GM18951 (cell line): ENCODE data around the gene AXIN1.

Source experiments
- POLR2A ChIP-seq: IDR thresholded peaks from 4 replicates; pipeline ENCODE4 v1.6.1; 2011; ENCODE audit warnings: mild to moderate bottlenecking; ENCODE audit not compliant: insufficient read length, insufficient read depth; ENCODE audit errors: extremely low read depth
- in situ Hi-C: fragments of 300-500 bp; cut with MboI; formaldehyde crosslinking; loops from one replicate; pipeline ENCODE4 v1.12.0; 2022; ENCODE audit warnings: low sequenced_read_pairs, mixed read lengths, inconsistent platforms; ENCODE audit not compliant: unreplicated experiment

The AXIN1 gene

DNA sequence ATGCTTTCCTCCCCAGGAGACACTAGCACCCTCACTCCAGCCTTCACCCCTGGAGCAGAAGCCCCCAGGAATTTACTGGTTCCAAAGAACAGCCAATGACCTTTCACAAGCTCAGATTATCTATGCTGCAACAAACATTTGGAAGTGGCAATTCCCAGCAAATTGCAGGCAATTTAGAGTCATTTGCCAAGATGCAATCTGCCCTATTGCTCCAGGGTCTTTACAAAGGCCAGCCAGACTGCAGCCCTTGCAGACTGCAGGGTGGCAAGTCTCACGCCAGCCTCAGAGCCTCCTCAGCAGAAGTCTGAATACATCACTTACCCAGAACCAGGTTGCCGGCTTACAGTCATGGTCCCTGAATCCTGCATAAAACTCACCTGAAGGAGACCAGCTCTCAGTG is 21.8 kb downstream of the AXIN1 start:
- no peak for TF ChIP-seq POLR2A
- in situ Hi-C loops, result no loop called here

DNA sequence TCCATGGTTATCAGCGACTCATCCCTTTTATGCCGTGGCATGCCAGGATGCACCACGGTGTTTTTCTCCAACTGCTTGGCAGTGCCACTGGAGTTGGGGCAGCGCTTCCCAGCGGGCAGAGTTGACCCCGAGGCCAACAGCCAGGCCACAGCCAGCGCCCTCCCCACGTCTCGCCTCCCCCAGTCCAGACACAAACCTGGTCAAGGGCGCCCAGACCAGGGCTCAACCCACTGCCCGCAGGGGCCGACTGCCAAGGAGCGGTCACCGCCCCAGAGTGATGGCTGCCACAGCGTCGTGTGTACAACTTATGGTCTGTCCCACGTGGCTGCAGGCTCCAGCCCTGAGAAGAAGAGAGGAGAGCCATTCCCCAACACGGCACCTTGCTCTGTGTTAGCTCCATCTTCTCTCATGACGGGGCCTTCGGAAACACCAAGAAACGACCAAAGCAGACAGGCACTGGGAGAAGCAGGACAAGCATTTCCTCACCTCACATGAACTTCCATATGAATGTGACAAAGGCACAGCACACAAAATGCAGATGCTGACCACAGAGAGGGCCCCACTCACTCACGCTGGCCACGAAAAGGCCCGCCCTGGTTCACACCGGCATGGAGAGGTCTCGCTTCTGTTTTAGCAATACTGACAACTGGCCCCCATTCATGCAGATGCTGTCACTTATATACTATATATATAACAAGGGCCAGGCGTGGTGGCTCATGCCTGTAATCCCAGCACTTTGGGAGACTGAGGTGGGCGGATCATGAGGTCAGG is 27.0 kb downstream of the AXIN1 start:
- TF ChIP-seq POLR2A, result no peak
- in situ Hi-C loops, result no loop called here

- peak; percentile 38 for TF ChIP-seq POLR2A
- in situ Hi-C loops, result no loop called here
These were observed 27.8 kb downstream of the AXIN1 start for GRCh38 chr16:324451-325334.

GRCh38 chr16:324201-324450 is 28.4 kb downstream of the AXIN1 start:
- in situ Hi-C loops, result no loop called here
- TF ChIP-seq POLR2A, result no peak

DNA sequence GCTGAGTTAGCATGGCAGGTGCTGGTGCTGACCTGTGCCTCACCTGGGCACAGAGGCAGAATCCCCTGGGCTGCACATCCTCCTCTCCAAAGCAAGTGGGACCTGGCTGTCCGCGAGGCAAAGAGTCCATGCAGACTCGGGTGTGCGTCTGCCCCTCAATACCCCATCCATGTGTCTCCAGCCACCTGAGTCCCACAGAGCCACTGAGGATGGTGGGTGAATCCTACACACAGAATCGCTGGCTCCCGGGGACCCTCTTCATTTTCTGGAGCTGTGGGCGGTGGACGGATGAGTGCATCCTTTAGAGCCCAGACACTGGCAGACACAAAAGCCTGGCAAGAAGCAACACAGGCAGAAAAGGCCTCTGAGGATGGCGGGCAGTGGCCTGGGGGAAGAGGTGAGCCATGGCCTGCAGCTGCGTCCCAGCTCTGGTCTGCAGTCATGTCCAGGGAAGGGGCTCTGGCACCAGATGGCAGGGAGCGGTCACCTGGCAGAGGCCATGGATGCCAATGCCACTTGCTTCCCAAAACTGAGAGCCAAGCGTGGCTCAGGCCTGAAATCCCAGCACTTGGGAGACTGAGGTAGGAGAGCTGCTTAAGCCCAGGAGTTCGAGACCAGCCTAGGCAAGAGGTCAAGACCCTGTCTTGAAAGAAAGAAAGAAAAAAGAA is 29.9 kb downstream of the AXIN1 start:
- in situ Hi-C loops, result no loop called here
- TF ChIP-seq POLR2A, result no peak

- no peak for TF ChIP-seq POLR2A
- in situ Hi-C loops, result no loop called here
These were observed 31.0 kb downstream of the AXIN1 start for GRCh38 chr16:321532-321931.

GRCh38 chr16:320206-320605 is 32.3 kb downstream of the AXIN1 start:
- TF ChIP-seq POLR2A, result no peak
- in situ Hi-C loops, result no loop called here

GRCh38 chr16:318628-319027 is 33.9 kb downstream of the AXIN1 start:
- in situ Hi-C loops, result no loop called here
- no peak for TF ChIP-seq POLR2A

- in situ Hi-C loops, result no loop called here
These were observed 34.9 kb downstream of the AXIN1 start for GRCh38 chr16:317583-317982.

GRCh38 chr16:316741-317464 is 35.6 kb downstream of the AXIN1 start:
- in situ Hi-C loops, result no loop called here
- no peak for TF ChIP-seq POLR2A

More at GRCh38 chr16:317583-317982, 34.9 kb downstream of the AXIN1 start:
- TF ChIP-seq POLR2A, result no peak

- in situ Hi-C loops, result no loop called here
- TF ChIP-seq POLR2A, result no peak
These were observed 37.7 kb downstream of the AXIN1 start for GRCh38 chr16:314795-315299.

- in situ Hi-C loops, result no loop called here
- no peak for TF ChIP-seq POLR2A
These were observed 38.2 kb downstream of the AXIN1 start for GRCh38 chr16:314351-314750.

GRCh38 chr16:311725-312124 is 40.8 kb downstream of the AXIN1 start:
- TF ChIP-seq POLR2A, result no peak
- in situ Hi-C loops, result no loop called here
